H9 (cell line): ENCODE results near the gene DTNA. TPM values are rescaled to one million over a fixed set of nuclear protein-coding genes. Genes with fewer than 3 reads are reported as not detected.

Experiments used
- DNase-seq: peaks from one replicate; pipeline ENCODE4 v3.0.0-alpha.2; 2017
- H2AFZ ChIP-seq: one replicate; pipeline ENCODE4 v1.6.1; 2013; ENCODE audit warnings: mild to moderate bottlenecking, low read length, control low read depth, moderate library complexity
- H2AK5ac ChIP-seq: 2 replicates; pipeline ENCODE4 v1.6.1; 2013; ENCODE audit warnings: low read length, control low read depth, mixed read lengths; ENCODE audit not compliant: insufficient read length
- H2BK120ac ChIP-seq: one replicate; pipeline ENCODE4 v1.6.1; 2013; ENCODE audit warnings: low read depth, mild to moderate bottlenecking, low read length, control low read depth, inconsistent platforms; ENCODE audit not compliant: poor library complexity, severe bottlenecking
- H2BK12ac ChIP-seq: 2 replicates; pipeline ENCODE4 v1.6.1; 2013; ENCODE audit warnings: low read length, control low read depth, mixed read lengths, low read depth; ENCODE audit not compliant: insufficient read length
- H2BK15ac ChIP-seq: 2 replicates; pipeline ENCODE4 v1.6.1; 2013; ENCODE audit warnings: low read depth, low read length, control low read depth
- H2BK20ac ChIP-seq: one replicate; pipeline ENCODE4 v1.6.1; 2013; ENCODE audit warnings: low read depth, mild to moderate bottlenecking, low read length, control low read depth, inconsistent platforms; ENCODE audit not compliant: poor library complexity, severe bottlenecking
- H2BK5ac ChIP-seq: 2 replicates; pipeline ENCODE4 v1.6.1; 2013; ENCODE audit warnings: low read length, control low read depth, mixed read lengths; ENCODE audit not compliant: insufficient read length
- H3K14ac ChIP-seq: 2 replicates; pipeline ENCODE4 v1.6.1; 2013; ENCODE audit warnings: low read length, control low read depth; ENCODE audit not compliant: insufficient read depth
- H3K18ac ChIP-seq: 2 replicates; pipeline ENCODE4 v1.6.1; 2013; ENCODE audit warnings: low read depth, mild to moderate bottlenecking, mixed read lengths, low read length, control low read depth; ENCODE audit not compliant: insufficient read length
- H3K23ac ChIP-seq: 2 replicates; pipeline ENCODE4 v1.6.1; 2013; ENCODE audit warnings: low read length, control low read depth, mixed read lengths, low read depth; ENCODE audit not compliant: insufficient read length
- H3K23me2 ChIP-seq: 2 replicates; pipeline ENCODE4 v1.6.1; 2013; ENCODE audit warnings: low read depth, mild to moderate bottlenecking, mixed read lengths, low read length, control low read depth; ENCODE audit not compliant: insufficient read length, poor library complexity, severe bottlenecking
- H3K27ac ChIP-seq: 2 replicates; pipeline ENCODE4 v1.5.1; 2013; ENCODE audit warnings: low read length, control low read depth, mixed read lengths, low read depth; ENCODE audit not compliant: insufficient read length
- H3K27me3 ChIP-seq: 2 replicates; pipeline ENCODE4 v1.6.1; 2013; ENCODE audit warnings: low read length, control low read depth, inconsistent platforms; ENCODE audit not compliant: insufficient read depth
- H3K4ac ChIP-seq: 2 replicates; pipeline ENCODE4 v1.6.1; 2013; ENCODE audit warnings: low read depth, mild to moderate bottlenecking, control low read depth, inconsistent platforms, low read length, moderate library complexity
- H3K4me1 ChIP-seq: 2 replicates; pipeline ENCODE4 v1.6.1; 2013; ENCODE audit warnings: low read length, control low read depth, inconsistent platforms; ENCODE audit not compliant: insufficient read depth
- H3K4me2 ChIP-seq: 2 replicates; pipeline ENCODE4 v1.6.1; 2013; ENCODE audit warnings: low read length, control low read depth, mixed read lengths; ENCODE audit not compliant: insufficient read length, insufficient read depth
- H3K56ac ChIP-seq: 2 replicates; pipeline ENCODE4 v1.6.1; 2013; ENCODE audit warnings: low read depth, mild to moderate bottlenecking, mixed read lengths, low read length, control low read depth; ENCODE audit not compliant: insufficient read length
- H3K79me1 ChIP-seq: 2 replicates; pipeline ENCODE4 v1.6.1; 2013; ENCODE audit warnings: low read depth, mild to moderate bottlenecking, moderate library complexity, low read length, control low read depth, inconsistent platforms; ENCODE audit not compliant: insufficient read depth, poor library complexity, severe bottlenecking
- H3K79me2 ChIP-seq: 2 replicates; pipeline ENCODE4 v1.6.1; 2013; ENCODE audit warnings: low read length, control low read depth, inconsistent platforms; ENCODE audit not compliant: insufficient read depth
- H3K9ac ChIP-seq: 2 replicates; pipeline ENCODE4 v1.6.1; 2013; ENCODE audit warnings: low read length, control low read depth, mixed read lengths; ENCODE audit not compliant: insufficient read length; ENCODE audit errors: extremely low read depth
- H3K9me3 ChIP-seq: one replicate; pipeline ENCODE4 v1.6.1; 2013; ENCODE audit warnings: low read depth, low read length, inconsistent platforms; ENCODE audit not compliant: control insufficient read depth
- H3T11ph ChIP-seq: one replicate; pipeline ENCODE4 v1.6.1; 2013; ENCODE audit warnings: mild to moderate bottlenecking, low read length, control low read depth, inconsistent platforms
- H4K20me1 ChIP-seq: one replicate; pipeline ENCODE4 v1.6.1; 2013; ENCODE audit not compliant: control insufficient read depth, insufficient read length, insufficient read depth
- H4K5ac ChIP-seq: 2 replicates; pipeline ENCODE4 v1.6.1; 2013; ENCODE audit warnings: low read depth, mild to moderate bottlenecking, mixed read lengths, low read length, control low read depth; ENCODE audit not compliant: insufficient read length
- H4K8ac ChIP-seq: replicated peaks from 2 replicates; pipeline ENCODE4 v1.6.1; 2013; ENCODE audit warnings: low read length, control low read depth, mixed read lengths, low read depth; ENCODE audit not compliant: insufficient read length
- H4K91ac ChIP-seq: 2 replicates; pipeline ENCODE4 v1.6.1; 2013; ENCODE audit warnings: low read depth, mild to moderate bottlenecking, moderate library complexity, mixed read lengths, low read length, control low read depth; ENCODE audit not compliant: insufficient read length
- H3K27ac Mint-ChIP-seq, 3 experiments: 2 replicates in 2 of 3; 3 replicates in 1 of 3; pipeline ENCODE4 v1.8.0; 2020 to 2021; ENCODE audit warnings: mixed read lengths in 3 of 3, mild to moderate bottlenecking in 1 of 3, moderate library complexity in 1 of 3
- H3K27me3 Mint-ChIP-seq: 2 replicates; pipeline ENCODE4 v1.8.0; 2021; ENCODE audit warnings: low read depth, mild to moderate bottlenecking, moderate library complexity, mixed read lengths
- H3K36me3 Mint-ChIP-seq, 3 experiments: 2 replicates in 2 of 3; 3 replicates in 1 of 3; pipeline ENCODE4 v1.8.0; 2020 to 2021; ENCODE audit warnings: low read depth in 3 of 3, mixed read lengths in 3 of 3; ENCODE audit not compliant: insufficient read depth in 1 of 3
- H3K4me1 Mint-ChIP-seq, 2 experiments: 2 replicates each; pipeline ENCODE4 v1.8.0; 2020; ENCODE audit warnings: mixed read lengths in 2 of 2
- H3K4me3 Mint-ChIP-seq, 2 experiments: 2 replicates in 1 of 2; 3 replicates in 1 of 2; pipeline ENCODE4 v1.8.0; 2020 to 2021; ENCODE audit warnings: mild to moderate bottlenecking in 2 of 2, mixed read lengths in 2 of 2, moderate library complexity in 1 of 2
- H3K9me3 Mint-ChIP-seq, 2 experiments: 2 replicates in 1 of 2; 3 replicates in 1 of 2; pipeline ENCODE4 v1.8.0; 2020; ENCODE audit warnings: mild to moderate bottlenecking in 2 of 2, mixed read lengths in 2 of 2, moderate library complexity in 1 of 2
- WGBS: extraction: QIAGEN DNeasy Blood & Tissue Kit; methylation state at CpG from one replicate; pipeline ENCODE4 v1.1.7; 2013; ENCODE audit warnings: missing lambda C conversion rate, low lambda C conversion rate, mixed read lengths; ENCODE audit not compliant: insufficient read length; ENCODE audit errors: extremely low coverage; 5-methylcytosine and 5-hydroxymethylcytosine counted together
- total RNA-seq: library from RNA; stranded (reverse); gene quantifications from 2 replicates; pipeline ENCODE4 v1.2.1, GENCODE V29; 2021
- TF ChIP-seq, protein P1 (sequence below): fragments of 200-600 bp; sonication (generic); conservative IDR thresholded peaks from 3 replicates; pipeline ENCODE4 v1.8.0; 2021; ENCODE audit warnings: antibody characterized with exemption, mild to moderate bottlenecking

Gene DTNA
- total RNA-seq, 1 experiment from 2014 or later, result 25.5 TPM

DNA sequence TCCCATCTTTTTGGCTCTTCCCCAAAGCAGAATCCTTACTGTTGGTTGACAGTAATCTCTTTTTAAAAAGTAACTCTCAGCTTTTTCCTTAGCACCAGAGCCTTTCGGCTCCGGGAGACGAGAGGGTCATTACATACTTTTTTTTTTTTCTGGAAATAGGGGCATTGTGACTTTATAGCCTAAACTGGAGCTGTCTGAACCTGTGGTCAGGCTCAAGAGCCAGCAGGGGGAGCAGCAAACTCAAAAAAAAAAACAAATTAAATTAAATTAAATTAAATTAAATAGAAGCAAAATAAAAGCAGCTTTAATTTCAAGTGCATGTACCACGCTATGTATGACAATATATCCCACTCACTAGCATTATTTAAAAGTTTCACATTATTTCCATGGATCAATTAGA, 156.6 kb downstream of the DTNA start:
- H3K4me2 ChIP-seq, result no peak overlapping the region
- no peak overlapping the region for H3T11ph ChIP-seq
- H4K20me1 ChIP-seq, result no peaks in the 10 kb centered on the region
- H4K91ac ChIP-seq, result no peak overlapping the region
- Mint-ChIP-seq H3K27me3 (no peaks in the 10 kb centered on the region), H3K27ac (no peak overlapping the region), H3K4me1 (peaks cover 2% of the 10 kb centered on the region in 2 experiments), H3K4me3 (no peak overlapping the region), H3K36me3 (peaks cover 0 to 3% (median 0%) of the 10 kb centered on the region in 3 experiments; a peak in 2 of 7 replicates), H3K9me3 (no peaks in the 10 kb centered on the region)
- H3K9ac ChIP-seq, result no peak overlapping the region
- no peaks in the 10 kb centered on the region for H3K4me1 ChIP-seq
- no peak overlapping the region for H2AK5ac ChIP-seq
- H2BK15ac ChIP-seq, result no peak overlapping the region
- no peak overlapping the region for H4K5ac ChIP-seq
- H4K8ac ChIP-seq, result no peak overlapping the region
- H3K14ac ChIP-seq, result no peak overlapping the region
- no peak overlapping the region for H2BK20ac ChIP-seq
- TF ChIP-seq, protein P1, sequence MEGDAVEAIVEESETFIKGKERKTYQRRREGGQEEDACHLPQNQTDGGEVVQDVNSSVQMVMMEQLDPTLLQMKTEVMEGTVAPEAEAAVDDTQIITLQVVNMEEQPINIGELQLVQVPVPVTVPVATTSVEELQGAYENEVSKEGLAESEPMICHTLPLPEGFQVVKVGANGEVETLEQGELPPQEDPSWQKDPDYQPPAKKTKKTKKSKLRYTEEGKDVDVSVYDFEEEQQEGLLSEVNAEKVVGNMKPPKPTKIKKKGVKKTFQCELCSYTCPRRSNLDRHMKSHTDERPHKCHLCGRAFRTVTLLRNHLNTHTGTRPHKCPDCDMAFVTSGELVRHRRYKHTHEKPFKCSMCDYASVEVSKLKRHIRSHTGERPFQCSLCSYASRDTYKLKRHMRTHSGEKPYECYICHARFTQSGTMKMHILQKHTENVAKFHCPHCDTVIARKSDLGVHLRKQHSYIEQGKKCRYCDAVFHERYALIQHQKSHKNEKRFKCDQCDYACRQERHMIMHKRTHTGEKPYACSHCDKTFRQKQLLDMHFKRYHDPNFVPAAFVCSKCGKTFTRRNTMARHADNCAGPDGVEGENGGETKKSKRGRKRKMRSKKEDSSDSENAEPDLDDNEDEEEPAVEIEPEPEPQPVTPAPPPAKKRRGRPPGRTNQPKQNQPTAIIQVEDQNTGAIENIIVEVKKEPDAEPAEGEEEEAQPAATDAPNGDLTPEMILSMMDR, result peak; percentile 77
- no peak overlapping the region for H2AFZ ChIP-seq
- H3K27ac ChIP-seq, result no peak overlapping the region
- H3K79me1 ChIP-seq, result no peaks in the 10 kb centered on the region
- no peak overlapping the region for H2BK12ac ChIP-seq
- no peak overlapping the region for H3K18ac ChIP-seq
- no CpG with 5 or more reads among the region's 4 CpGs for whole genome bisulfite sequencing
- H2BK5ac ChIP-seq, result no peak overlapping the region
- H3K27me3 ChIP-seq, result no peaks in the 10 kb centered on the region
- no peaks in the 10 kb centered on the region for H3K9me3 ChIP-seq
- H3K79me2 ChIP-seq, result no peaks in the 10 kb centered on the region
- H2BK120ac ChIP-seq, result no peak overlapping the region
- DNase-seq, result no peak
- H3K23ac ChIP-seq, result no peak overlapping the region
- no peaks in the 10 kb centered on the region for H3K23me2 ChIP-seq
- no peak overlapping the region for H3K56ac ChIP-seq
- no peak overlapping the region for H3K4ac ChIP-seq
